K562 (cell line): ENCODE measurements around the gene SLC1A7. TPM values are rescaled to one million over a fixed set of nuclear protein-coding genes. Genes with fewer than 3 reads are reported as not detected.

Experiments
- ARHGAP35 ChIP-seq: fragments of 450-650 bp; IDR thresholded peaks from 2 replicates; pipeline ENCODE4 v1.6.1; 2018; ENCODE audit not compliant: partially characterized antibody
- EP400 ChIP-seq: fragments of 450-650 bp; IDR thresholded peaks from 2 replicates; pipeline ENCODE4 v1.6.1; 2017; ENCODE audit warnings: antibody characterized with exemption, mild to moderate bottlenecking, moderate library complexity
- GMEB1 ChIP-seq: fragments of 250-450 bp; sonication (Bioruptor Pico); IDR thresholded peaks from 2 replicates; pipeline ENCODE4 v1.4.0; 2020; ENCODE audit warnings: mild to moderate bottlenecking
- NR1H2 ChIP-seq: sonication (generic); formaldehyde crosslinking; IDR thresholded peaks from 2 replicates; pipeline ENCODE4 v1.4.0; 2020; ENCODE audit warnings: mild to moderate bottlenecking, missing genetic modification reagents
- NR2C1 ChIP-seq, 2 experiments: fragments of 450-650 bp; IDR thresholded peaks; 2 replicates each; pipeline ENCODE4 v1.6.1; 2017; ENCODE audit warnings: mild to moderate bottlenecking in 2 of 2, antibody characterized with exemption in 1 of 2, inconsistent platforms in 1 of 2, missing compliant biosample characterization in 1 of 2, missing genetic modification characterization in 1 of 2
- PRPF4 ChIP-seq: fragments of 200-400 bp; formaldehyde crosslinking; IDR thresholded peaks from one replicate; pipeline ENCODE4 v1.6.1; 2017; ENCODE audit warnings: low read length, low read depth, mild to moderate bottlenecking; ENCODE audit not compliant: insufficient read depth, poor library complexity, severe bottlenecking
- RB1 ChIP-seq: fragments of 450-650 bp; IDR thresholded peaks from 2 replicates; pipeline ENCODE4 v1.6.1; 2017; ENCODE audit warnings: low read depth, mild to moderate bottlenecking
- TAL1 ChIP-seq: fragments of 450-650 bp; IDR thresholded peaks from 2 replicates; pipeline ENCODE4 v1.6.1; 2016; ENCODE audit warnings: mild to moderate bottlenecking
- polyA plus RNA-seq, 8 experiments: library from polyadenylated mRNA; depleted of rRNA in 4 of 8; stranded (reverse) in 5 of 8; unstranded in 3 of 8; fragments of >200 nt; fragmentation: Nextera tagmentation in 2 of 8; fragmentation: Illumina TruSeq in 1 of 8; extraction: Ambion mirVana in 2 of 8; extraction: Trizol in 1 of 8; gene quantifications; 2 replicates each; pipeline versions ENCODE4 v1.2.1 to v1.2.3, GENCODE V29; 2011 to 2014; ENCODE audit warnings: inconsistent platforms in 1 of 8, missing spikeins in 1 of 8
- total RNA-seq, 7 experiments: library from RNA; depleted of rRNA in 6 of 7; stranded (reverse); fragments of >200 nt in 6 of 7; fragmentation: Illumina TruSeq in 2 of 7; extraction: Trizol in 2 of 7; gene quantifications; 2 replicates each; pipeline versions ENCODE4 v1.2.1 to v1.2.3, GENCODE V29; 2011 to 2021; ENCODE audit warnings: low replicate concordance in 1 of 7
- TF ChIP-seq, protein P1 (sequence below): sonication (generic); IDR thresholded peaks from 2 replicates; pipeline ENCODE4 v1.6.1; 2016

Gene SLC1A7
- total and polyA plus RNA-seq, 9 of the 15 experiments (the other 6 are each of a cell fraction or from before 2014, with no cell fraction given): 0.07 TPM; not detected in 8

DNA sequence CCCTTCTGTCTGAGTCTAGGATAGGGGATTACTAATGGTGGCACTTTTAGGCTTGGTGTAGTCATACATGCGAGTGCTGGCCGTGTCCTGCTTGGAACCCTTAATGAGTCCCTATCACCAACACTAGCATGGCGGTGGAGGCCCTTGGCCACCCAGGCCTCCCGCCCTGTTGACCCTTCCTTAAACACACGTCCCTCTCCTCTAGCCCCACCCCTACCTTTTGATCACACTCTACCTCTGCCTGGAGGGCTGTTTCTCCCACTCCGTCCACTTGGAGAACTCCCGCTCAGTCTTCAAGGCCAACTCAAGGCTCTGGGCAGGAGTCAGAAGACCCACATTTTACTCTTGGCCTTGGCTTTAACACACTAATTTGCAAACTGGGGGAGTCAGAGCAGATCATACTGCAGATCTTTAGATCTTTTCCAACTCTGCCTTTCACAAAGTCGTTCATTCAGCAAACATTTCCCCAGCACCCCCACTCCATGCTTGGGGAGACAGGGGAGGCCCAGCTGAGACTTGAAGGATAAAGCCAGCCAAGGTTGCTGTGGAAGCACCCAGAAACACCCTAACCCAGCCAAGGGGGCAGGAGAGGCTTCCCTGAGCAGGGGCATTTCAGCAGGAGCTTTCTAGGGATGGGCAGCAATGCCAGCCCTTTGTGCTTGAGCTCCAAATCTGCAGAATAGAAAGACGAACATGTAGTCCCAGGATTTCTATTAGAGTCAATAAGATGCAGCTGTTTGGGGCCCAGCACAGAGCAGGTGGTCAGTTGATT lies 78.5 kb downstream of the SLC1A7 start (continued):
- TF ChIP-seq PRPF4 (no peak), TAL1 (no peak), GMEB1 (no peak), ARHGAP35 (no peak), EP400 (no peak), NR2C1 (IDR thresholded peaks at IDR 0.05) (no peak), NR2C1 (tag; IDR thresholded peaks at IDR 0.05) (no peak), RB1 (no peak), NR1H2 (CRISPR knock-in tag) (no peak)
- TF ChIP-seq, protein P1, sequence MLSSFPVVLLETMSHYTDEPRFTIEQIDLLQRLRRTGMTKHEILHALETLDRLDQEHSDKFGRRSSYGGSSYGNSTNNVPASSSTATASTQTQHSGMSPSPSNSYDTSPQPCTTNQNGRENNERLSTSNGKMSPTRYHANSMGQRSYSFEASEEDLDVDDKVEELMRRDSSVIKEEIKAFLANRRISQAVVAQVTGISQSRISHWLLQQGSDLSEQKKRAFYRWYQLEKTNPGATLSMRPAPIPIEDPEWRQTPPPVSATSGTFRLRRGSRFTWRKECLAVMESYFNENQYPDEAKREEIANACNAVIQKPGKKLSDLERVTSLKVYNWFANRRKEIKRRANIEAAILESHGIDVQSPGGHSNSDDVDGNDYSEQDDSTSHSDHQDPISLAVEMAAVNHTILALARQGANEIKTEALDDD: no peak
- TF ChIP-seq, all 486 proteins: peak for 0
